Mesenchymal stem cell (in vitro differentiated cells and primary cell): Measurements from ENCODE around the gene TACSTD2.

ENCODE experiments used
- DNase-seq: peaks from one replicate; pipeline ENCODE4 v3.0.0-alpha.2; 2013
- H2AFZ ChIP-seq: one replicate; pipeline ENCODE4 v1.6.1; 2013; ENCODE audit warnings: low read depth, mild to moderate bottlenecking, control low read depth, inconsistent platforms, low read length, moderate library complexity
- H2AK5ac ChIP-seq: 2 replicates; pipeline ENCODE4 v1.6.1; 2013; ENCODE audit warnings: low read length, moderate library complexity, mild to moderate bottlenecking, inconsistent platforms; ENCODE audit not compliant: severe bottlenecking
- H2BK120ac ChIP-seq: one replicate; pipeline ENCODE4 v1.6.1; 2013; ENCODE audit warnings: low read depth, mild to moderate bottlenecking, inconsistent platforms, low read length, moderate library complexity
- H2BK12ac ChIP-seq, 2 experiments: one replicate each; pipeline ENCODE4 v1.6.1; 2013; ENCODE audit warnings: inconsistent platforms in 2 of 2, low read length in 2 of 2, mild to moderate bottlenecking in 2 of 2, moderate library complexity in 2 of 2, control low read depth in 1 of 2
- H2BK15ac ChIP-seq: one replicate; pipeline ENCODE4 v1.6.1; 2013; ENCODE audit warnings: mild to moderate bottlenecking, low read depth, inconsistent platforms; ENCODE audit not compliant: poor library complexity, severe bottlenecking
- H2BK5ac ChIP-seq: 2 replicates; pipeline ENCODE4 v1.6.1; 2013; ENCODE audit warnings: low read depth, mild to moderate bottlenecking, low read length, control low read depth, inconsistent platforms; ENCODE audit not compliant: poor library complexity, severe bottlenecking
- H3K14ac ChIP-seq, 2 experiments: one replicate each; pipeline ENCODE4 v1.6.1; 2013; ENCODE audit warnings: inconsistent platforms in 2 of 2, low read length in 2 of 2, control low read depth in 1 of 2, mild to moderate bottlenecking in 1 of 2, moderate library complexity in 1 of 2
- H3K18ac ChIP-seq, 2 experiments: one replicate each; pipeline ENCODE4 v1.6.1; 2013; ENCODE audit warnings: inconsistent platforms in 2 of 2, low read length in 2 of 2, control low read depth in 1 of 2, low read depth in 1 of 2, mild to moderate bottlenecking in 1 of 2
- H3K23ac ChIP-seq, 2 experiments: one replicate each; pipeline ENCODE4 v1.6.1; 2013; ENCODE audit warnings: inconsistent platforms in 2 of 2, low read length in 2 of 2, mild to moderate bottlenecking in 2 of 2, moderate library complexity in 2 of 2, control low read depth in 1 of 2
- H3K27ac ChIP-seq: 2 replicates; pipeline ENCODE4 v1.5.1; 2013; ENCODE audit warnings: mild to moderate bottlenecking, moderate library complexity, low read length, control low read depth, inconsistent platforms; ENCODE audit not compliant: poor library complexity, severe bottlenecking
- H3K27me3 ChIP-seq, 2 experiments: 2 replicates each; pipeline versions ENCODE4 v1.6.1 to v1.7.0; 2013; ENCODE audit warnings: low read length in 2 of 2, mild to moderate bottlenecking in 2 of 2, moderate library complexity in 2 of 2, control low read depth in 1 of 2, inconsistent platforms in 1 of 2; ENCODE audit not compliant: control insufficient read depth in 1 of 2, insufficient read depth in 1 of 2
- H3K36me3 ChIP-seq, 2 experiments: 2 replicates each; pipeline versions ENCODE4 v1.6.1 to v1.7.0; 2013; ENCODE audit warnings: low read length in 2 of 2, control low read depth in 1 of 2, inconsistent platforms in 1 of 2, low read depth in 1 of 2, mild to moderate bottlenecking in 1 of 2; ENCODE audit not compliant: insufficient read depth in 2 of 2, control insufficient read depth in 1 of 2
- H3K4ac ChIP-seq, 2 experiments: one replicate each; pipeline ENCODE4 v1.6.1; 2013; ENCODE audit warnings: inconsistent platforms in 2 of 2, low read length in 2 of 2, mild to moderate bottlenecking in 2 of 2, moderate library complexity in 2 of 2, control low read depth in 1 of 2, low read depth in 1 of 2
- H3K4me1 ChIP-seq: 2 replicates; pipeline ENCODE4 v1.6.1; 2013; ENCODE audit warnings: low read depth, low read length, control low read depth; ENCODE audit not compliant: control insufficient read depth, insufficient read depth
- H3K4me2 ChIP-seq: 2 replicates; pipeline ENCODE4 v1.6.1; 2013; ENCODE audit warnings: low read length, mild to moderate bottlenecking, inconsistent platforms; ENCODE audit not compliant: poor library complexity, severe bottlenecking
- H3K4me3 ChIP-seq, 2 experiments: 2 replicates each; pipeline versions ENCODE4 v1.5.1 to v1.7.0; 2013; ENCODE audit warnings: low read length in 2 of 2, mild to moderate bottlenecking in 2 of 2, control low read depth in 1 of 2, low read depth in 1 of 2; ENCODE audit not compliant: insufficient read depth in 1 of 2
- H3K79me1 ChIP-seq: replicated peaks from 2 replicates; pipeline ENCODE4 v1.6.1; 2013; ENCODE audit warnings: mild to moderate bottlenecking, control low read depth, low read length, inconsistent platforms; ENCODE audit not compliant: poor library complexity, severe bottlenecking
- H3K9ac ChIP-seq: 2 replicates; pipeline ENCODE4 v1.7.0; 2013; ENCODE audit warnings: mild to moderate bottlenecking, low read length, moderate library complexity
- H3K9me3 ChIP-seq: 2 replicates; pipeline ENCODE4 v1.7.0; 2013; ENCODE audit warnings: mild to moderate bottlenecking, low read length; ENCODE audit not compliant: control insufficient read depth
- H4K8ac ChIP-seq: one replicate; pipeline ENCODE4 v1.6.1; 2013; ENCODE audit warnings: inconsistent platforms, mild to moderate bottlenecking, low read length, moderate library complexity
- H4K91ac ChIP-seq: one replicate; pipeline ENCODE4 v1.6.1; 2013; ENCODE audit warnings: mild to moderate bottlenecking, low read length, inconsistent platforms
- WGBS: methylation state at CpG from one replicate; pipeline ENCODE4 v1.1.7; 2013; ENCODE audit warnings: mixed read lengths; 5-methylcytosine and 5-hydroxymethylcytosine counted together

TACSTD2 gene

DNA sequence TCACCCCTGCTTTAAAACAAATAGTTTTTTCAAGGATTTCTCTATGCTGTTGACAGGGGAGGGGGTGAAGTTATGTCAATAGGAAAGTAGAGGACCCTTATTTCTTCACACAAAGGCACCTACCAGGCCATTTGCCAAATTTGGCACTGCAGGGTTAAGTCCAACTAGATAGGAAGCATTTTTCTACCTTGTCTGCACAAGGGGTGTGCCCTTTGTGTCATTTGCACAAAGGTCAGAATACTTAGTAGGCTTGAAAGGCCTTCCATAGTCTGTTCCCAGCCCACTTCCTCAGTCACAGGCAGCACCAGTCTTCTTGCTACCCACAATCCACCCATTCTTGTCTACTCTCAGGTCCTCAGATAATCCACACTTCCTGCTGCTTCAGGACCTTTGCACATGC lies 7.0 kb downstream of the TACSTD2 start:
- Histone ChIP-seq H2BK5ac (no peak overlapping the region), H3K18ac (no peak overlapping the region), H3K36me3 (no peaks in the 10 kb centered on the region), H3K27ac (no peak overlapping the region), H3K14ac (no peak overlapping the region), H4K8ac (no peak overlapping the region), H2BK12ac (no peak overlapping the region), H3K9me3 (no peaks in the 10 kb centered on the region), H3K27me3 (peaks cover 0 to 39% of the 10 kb centered on the region in 2 experiments), H2AK5ac (no peak overlapping the region), H3K23ac (no peak overlapping the region), H3K4me1 (peaks cover 3% of the 10 kb centered on the region), H3K79me1 (no peaks in the 10 kb centered on the region), H2BK15ac (no peak overlapping the region), H3K4me2 (no peak overlapping the region), H2BK120ac (no peak overlapping the region), H4K91ac (no peak overlapping the region), H2AFZ (no peak overlapping the region), H3K4me3 (no peak overlapping the region), H3K4ac (no peak overlapping the region), H3K9ac (no peak overlapping the region)
- DNase-seq = no peak

DNA sequence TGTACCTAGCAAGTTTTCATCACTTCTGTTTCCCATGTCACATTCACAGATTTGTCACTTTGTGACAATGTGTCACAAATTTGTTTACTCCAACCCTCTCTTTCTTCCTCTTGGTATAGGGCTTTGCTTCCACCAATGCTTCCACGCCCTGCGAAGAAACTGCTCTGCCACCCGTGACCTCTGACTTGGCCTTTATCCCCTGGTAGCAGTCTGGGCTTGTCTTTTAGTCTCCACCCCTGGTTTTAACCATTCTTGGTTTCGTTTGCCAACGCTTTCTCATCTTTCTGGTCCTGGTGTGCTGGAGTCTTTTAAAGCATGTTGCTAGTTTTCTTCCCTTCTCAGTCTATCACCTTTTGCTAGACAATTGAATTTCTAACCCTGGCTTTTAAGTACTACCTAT lies 8.1 kb downstream of the TACSTD2 start:
- Histone ChIP-seq H4K8ac (no peak overlapping the region), H2BK15ac (no peak overlapping the region), H3K18ac (no peak overlapping the region)

DNA sequence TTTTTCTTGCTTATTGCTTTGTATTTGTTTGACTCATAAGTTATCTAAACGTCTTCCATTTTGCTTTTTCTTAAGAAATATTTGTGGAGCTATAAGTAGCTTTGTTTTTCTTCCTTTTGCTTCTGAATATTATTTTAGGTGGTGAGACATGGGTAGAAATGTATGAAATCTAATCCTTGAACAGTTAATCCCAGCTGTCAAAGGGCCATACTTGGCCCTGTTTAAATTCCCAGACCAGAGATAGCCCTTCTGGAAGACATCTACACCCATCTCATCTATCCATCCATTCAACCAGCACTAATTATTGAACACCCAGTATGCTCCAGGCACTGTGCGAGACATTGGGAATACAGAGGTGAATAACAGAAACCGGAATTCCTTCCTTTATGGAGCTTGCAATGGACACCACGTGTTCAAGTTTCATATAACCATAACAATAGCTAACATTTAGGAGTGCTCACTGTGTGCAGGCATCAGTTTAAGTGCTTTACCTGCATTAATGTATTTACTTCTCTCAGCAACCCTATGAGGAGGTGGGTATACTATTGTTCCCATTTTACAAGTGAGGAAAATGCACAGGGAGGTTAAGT lies 8.7 kb downstream of the TACSTD2 start:
- H2AK5ac ChIP-seq = no peak overlapping the region
- H2BK5ac ChIP-seq = no peak overlapping the region
- no peak overlapping the region for H2BK12ac ChIP-seq
- H3K4me1 ChIP-seq = peaks cover 3% of the 10 kb centered on the region
- 87% methylated on average over 3 of the region's 4 CpGs for WGBS
- H3K18ac ChIP-seq = no peak overlapping the region
- no peak overlapping the region for H2BK15ac ChIP-seq
- no peak overlapping the region for H2BK120ac ChIP-seq
- H3K23ac ChIP-seq = no peak overlapping the region
- no peak overlapping the region for H3K4me2 ChIP-seq
- no peak for DNase-seq
- no peak overlapping the region for H2AFZ ChIP-seq
- H3K79me1 ChIP-seq = no peaks in the 10 kb centered on the region
- H3K36me3 ChIP-seq = no peaks in the 10 kb centered on the region
- no peaks in the 10 kb centered on the region for H3K9me3 ChIP-seq
- no peak overlapping the region for H3K9ac ChIP-seq
- H3K4ac ChIP-seq = no peak overlapping the region
- no peak overlapping the region for H3K14ac ChIP-seq
- H3K4me3 ChIP-seq = no peak overlapping the region
- no peak overlapping the region for H3K27ac ChIP-seq
- H4K8ac ChIP-seq = no peak overlapping the region
- no peak overlapping the region for H4K91ac ChIP-seq
- H3K27me3 ChIP-seq = peaks cover 0 to 22% of the 10 kb centered on the region in 2 experiments

More for the DNA sequence above, 8.1 kb downstream of the TACSTD2 start:
- no peak overlapping the region for H3K23ac ChIP-seq
- H3K27me3 ChIP-seq = peaks cover 0 to 27% of the 10 kb centered on the region in 2 experiments
- no peaks in the 10 kb centered on the region for H3K9me3 ChIP-seq
- no peak overlapping the region for H2BK5ac ChIP-seq
- H3K4me1 ChIP-seq = peaks cover 3% of the 10 kb centered on the region
- H3K14ac ChIP-seq = no peak overlapping the region
- no peak for DNase-seq
- no peak overlapping the region for H3K27ac ChIP-seq
- H3K36me3 ChIP-seq = no peaks in the 10 kb centered on the region
- H2BK120ac ChIP-seq = no peak overlapping the region
- H4K91ac ChIP-seq = no peak overlapping the region
- H3K4ac ChIP-seq = no peak overlapping the region
- H3K4me2 ChIP-seq = no peak overlapping the region
- H3K4me3 ChIP-seq = no peak overlapping the region
- H2AFZ ChIP-seq = no peak overlapping the region
- H3K79me1 ChIP-seq = no peaks in the 10 kb centered on the region
- no peak overlapping the region for H3K9ac ChIP-seq
- no peak overlapping the region for H2AK5ac ChIP-seq
- 86% methylated on average over 5 of the region's 5 CpGs for WGBS
- no peak overlapping the region for H2BK12ac ChIP-seq

DNA sequence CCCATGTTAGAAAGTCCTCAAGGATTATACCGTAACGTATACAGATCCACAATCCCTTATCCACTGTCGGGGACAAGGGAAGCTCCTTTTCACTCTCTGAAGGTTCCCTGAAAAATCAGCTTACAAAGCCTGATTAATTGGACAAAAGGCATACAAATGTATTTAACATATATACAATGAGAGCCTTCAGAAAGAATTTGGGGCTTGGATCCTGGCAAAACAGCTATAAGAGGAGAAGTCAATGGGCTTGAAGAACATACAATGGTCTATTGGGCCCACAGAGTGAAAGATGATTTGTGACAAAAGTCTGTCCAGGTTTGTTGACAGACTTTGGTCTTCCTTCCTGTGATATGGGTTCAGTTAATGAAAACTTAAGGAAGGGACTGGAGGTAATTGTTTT lies 10.7 kb downstream of the TACSTD2 start:
- Histone ChIP-seq H3K9me3 (no peaks in the 10 kb centered on the region), H2AK5ac (no peak overlapping the region), H4K91ac (no peak overlapping the region), H3K36me3 (no peaks in the 10 kb centered on the region), H3K27me3 (peaks cover 0 to 1% of the 10 kb centered on the region in 2 experiments), H3K23ac (no peak overlapping the region), H2BK120ac (no peak overlapping the region), H3K27ac (no peak overlapping the region), H3K4me3 (no peak overlapping the region), H3K4me1 (no peaks in the 10 kb centered on the region), H3K4me2 (no peak overlapping the region), H4K8ac (no peak overlapping the region), H2BK12ac (no peak overlapping the region), H3K14ac (no peak overlapping the region), H3K9ac (no peak overlapping the region), H3K4ac (no peak overlapping the region), H2BK5ac (no peak overlapping the region), H3K79me1 (no peaks in the 10 kb centered on the region), H3K18ac (no peak overlapping the region), H2AFZ (no peak overlapping the region), H2BK15ac (no peak overlapping the region)
- no peak for DNase-seq
- WGBS = 73% methylated on average over 2 of the region's 3 CpGs
